ENCODE measurements around the gene TAS2R39.

The TAS2R39 gene

DNA sequence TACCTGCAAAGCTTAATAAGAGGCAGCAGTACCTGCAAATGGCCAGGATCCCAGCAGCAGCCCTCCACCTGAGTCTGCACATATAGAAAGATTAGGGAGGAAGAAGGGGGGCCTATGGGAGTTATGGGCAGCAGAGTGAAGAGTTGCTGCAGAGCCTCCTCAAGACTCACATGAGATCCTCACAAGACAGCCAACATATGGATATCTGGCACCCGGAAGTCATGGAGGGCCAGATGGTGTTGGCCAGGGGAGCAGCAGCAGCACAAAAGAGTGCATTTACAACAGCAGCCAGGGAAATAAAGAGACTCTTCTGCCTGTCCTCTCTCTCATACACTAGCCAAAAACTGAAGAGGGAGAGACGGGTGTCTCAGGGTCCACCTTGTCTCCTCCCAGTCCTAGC lies 34.6 kb downstream of the TAS2R39 start:
- no peak for DNase-seq

DNA sequence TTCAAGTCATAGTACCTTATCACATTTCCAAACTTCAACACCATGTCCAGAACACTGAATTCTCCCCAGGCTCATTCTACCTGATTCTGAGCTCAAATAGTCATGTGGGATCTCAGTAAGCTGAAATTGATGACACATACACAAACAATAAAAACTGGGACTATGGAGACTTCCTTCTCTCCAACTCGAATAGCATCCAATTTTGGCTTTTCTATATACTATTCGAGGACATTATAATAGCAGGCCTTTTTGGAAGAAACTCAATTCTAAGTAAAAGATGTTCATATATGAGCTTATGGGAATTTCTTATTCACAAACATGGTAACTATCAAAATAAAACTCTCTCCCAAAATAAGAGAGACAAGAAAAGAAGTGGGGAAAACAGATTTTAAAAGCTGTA lies 38.1 kb downstream of the TAS2R39 start:
- no peak for DNase-seq

DNA sequence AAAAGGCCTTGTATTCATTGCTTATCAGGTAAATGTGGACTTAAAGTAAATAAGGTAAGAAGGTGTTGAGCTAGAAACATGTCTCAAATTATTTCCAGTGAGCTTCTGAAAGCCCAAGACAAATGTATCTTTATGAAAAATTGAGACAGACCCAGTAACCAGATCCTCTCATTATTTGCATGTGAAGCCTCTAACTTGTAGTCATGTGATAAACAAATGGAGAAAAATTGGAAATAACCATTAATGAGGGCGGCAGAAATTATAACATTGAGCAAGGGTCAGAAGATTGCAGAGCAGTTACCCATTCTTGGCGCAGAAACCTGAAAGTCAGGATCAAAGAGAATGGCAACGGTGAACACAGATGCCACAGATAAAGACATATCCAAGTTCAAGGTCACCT lies 38.5 kb downstream of the TAS2R39 start, which contains the start of gene TAS2R40:
TSS of gene TAS2R40 (plus strand) at position 301 of the 400 bp plus-strand sequence. CDS start at position 343, 42 bp downstream.
- no peak for DNase-seq

DNA sequence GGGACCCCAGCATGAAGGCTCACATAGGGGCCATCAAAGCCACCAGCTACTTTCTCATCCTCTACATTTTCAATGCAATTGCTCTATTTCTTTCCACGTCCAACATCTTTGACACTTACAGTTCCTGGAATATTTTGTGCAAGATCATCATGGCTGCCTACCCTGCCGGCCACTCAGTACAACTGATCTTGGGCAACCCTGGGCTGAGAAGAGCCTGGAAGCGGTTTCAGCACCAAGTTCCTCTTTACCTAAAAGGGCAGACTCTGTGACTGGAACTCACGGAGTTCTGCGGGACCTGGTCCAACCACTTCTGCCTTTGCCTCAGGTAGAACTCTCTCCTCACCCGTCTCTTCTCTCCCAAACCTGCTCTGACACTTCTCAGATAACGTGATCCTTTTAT lies 39.6 kb downstream of the TAS2R39 start:
- no peak for DNase-seq

DNA sequence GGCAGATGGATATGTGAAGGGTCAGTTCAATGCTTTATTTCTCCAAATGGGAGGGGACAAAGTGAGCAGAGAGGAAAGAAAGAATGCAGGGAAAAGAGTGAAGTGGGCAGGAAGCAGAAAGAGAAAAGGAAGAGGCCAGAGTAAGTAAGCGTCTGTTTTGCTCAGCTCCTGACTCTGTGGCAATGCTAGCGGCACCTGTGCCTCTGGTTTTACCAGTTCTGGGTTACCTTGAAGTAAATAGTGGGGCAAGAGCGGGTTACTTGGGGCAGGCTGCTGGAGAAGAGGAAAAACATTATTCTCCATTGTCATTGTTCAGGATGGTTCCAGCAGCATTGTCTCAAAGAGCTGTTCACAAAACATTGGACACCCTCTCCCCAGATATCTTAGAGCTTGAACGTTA lies 40.6 kb downstream of the TAS2R39 start:
- no peak for DNase-seq

DNA sequence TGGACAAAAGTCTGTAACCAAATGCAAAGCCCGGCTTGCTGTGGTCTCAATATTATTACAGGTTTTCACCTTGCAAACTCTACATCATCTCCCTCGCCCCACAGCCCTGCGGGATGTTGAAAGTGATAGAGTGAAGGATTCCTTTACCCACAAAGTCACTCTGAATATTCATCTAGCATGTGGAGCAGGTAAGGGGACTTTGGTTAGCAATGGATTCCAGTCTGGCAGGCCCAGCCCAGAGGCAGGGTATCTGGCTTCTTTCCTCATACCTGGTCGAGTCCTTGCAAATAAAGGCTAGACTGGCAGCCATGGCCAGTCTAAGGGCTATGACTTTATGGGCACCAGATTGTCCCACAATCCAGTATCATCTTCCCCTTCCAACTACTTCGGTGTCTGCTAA lies 41.8 kb downstream of the TAS2R39 start:
- no peak for DNase-seq

DNA sequence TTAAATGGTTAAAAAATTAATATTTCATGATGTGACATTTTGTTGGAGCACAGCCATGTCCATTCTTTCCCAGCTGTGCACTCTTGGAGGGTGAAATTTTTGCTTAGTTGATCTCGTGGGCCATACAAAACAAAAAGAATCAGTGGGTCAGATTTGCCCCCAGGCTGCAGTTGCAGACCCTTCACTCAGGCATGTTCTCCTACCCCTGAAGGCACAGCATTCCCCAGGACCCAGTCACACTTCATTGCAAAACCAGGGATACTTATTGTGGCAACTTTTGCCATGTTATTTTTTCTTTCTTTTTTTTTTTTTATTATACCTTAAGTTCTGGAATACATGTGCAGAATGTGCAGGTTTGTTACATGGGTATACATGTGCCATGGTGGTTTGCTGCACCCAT lies 44.6 kb downstream of the TAS2R39 start:
- no peak for DNase-seq

DNA sequence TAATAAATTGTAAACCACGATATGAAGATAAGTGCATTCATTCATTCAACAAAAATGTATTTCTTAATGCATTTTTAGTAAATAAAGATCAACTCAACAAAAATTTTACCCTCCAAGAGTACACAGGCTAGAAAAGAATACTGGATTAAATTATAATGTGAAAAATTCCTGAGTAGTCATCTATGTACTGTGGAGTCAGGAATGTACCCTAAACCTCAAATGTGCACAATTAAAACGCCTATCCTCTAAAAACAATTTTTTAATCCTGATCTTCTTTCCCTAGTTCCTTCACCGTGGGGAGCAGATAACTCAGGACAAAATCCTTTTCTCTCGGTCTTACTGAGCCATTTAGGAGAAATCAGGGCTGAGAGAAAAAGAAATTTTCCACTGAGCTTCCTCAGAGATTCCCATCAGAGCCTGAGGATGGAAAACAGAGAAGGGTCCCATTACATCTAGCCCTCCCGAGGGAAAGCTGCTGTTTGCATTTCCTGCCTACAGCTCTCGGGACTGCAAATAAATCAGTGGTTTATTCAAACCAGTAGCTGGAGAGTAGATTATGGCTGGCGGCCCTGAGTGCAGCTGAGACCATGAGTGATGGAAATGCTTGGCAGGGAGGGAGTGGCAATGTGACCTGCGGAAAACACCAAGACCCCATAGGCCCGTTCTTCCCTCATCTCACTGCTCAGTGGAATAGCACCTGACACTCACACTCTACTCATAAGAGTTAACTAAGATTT lies 46.0 kb downstream of the TAS2R39 start:
- DNase-seq: no peak

DNA sequence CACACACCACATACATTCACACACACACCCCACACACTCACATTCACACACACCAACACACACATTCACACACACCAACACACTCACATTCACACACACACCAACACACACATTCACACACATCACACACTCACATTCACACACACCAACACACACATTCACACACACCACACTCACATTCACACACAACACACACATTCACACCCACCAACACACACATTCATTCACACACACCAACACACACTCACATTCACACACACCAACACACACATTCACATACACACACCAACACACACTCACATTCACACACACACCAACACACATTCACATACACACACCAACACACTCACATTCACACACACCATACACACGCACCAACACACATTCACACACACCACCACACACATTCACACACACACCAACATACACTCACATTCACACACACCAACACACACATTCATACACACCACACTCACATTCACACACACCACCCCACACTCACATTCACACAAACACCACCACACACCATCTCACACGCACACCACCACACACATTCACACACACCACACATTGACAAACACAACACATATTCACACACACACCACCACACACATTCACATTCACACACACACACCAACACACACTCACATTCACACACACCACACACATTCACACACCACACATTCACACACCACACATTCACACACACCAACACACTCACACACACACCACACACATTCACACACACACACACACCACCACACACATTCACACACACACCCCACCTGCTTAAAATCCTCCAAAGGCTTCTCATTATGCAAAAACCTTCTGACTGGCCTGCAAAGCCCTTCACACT lies 47.6 kb downstream of the TAS2R39 start:
- no peak for DNase-seq

All from right forelimb (tissue), 1 donor.